GM23248 (cell line): ENCODE measurements around the gene FXYD3. TPM values are rescaled to one million over a fixed set of nuclear protein-coding genes. Genes with fewer than 3 reads are reported as not detected.

Experiments
- DNase-seq: peaks from one replicate; pipeline ENCODE4 v3.0.0-alpha.2; 2015
- H2AFZ ChIP-seq: fragments of 200-600 bp; sonication (generic); 2 replicates; pipeline ENCODE4 v1.6.1; 2016; ENCODE audit warnings: antibody characterized with exemption
- H3F3A ChIP-seq: fragments of 200-600 bp; sonication (generic); 2 replicates; pipeline ENCODE4 v1.6.1; 2016; ENCODE audit warnings: mild to moderate bottlenecking, antibody characterized with exemption, mixed run types; ENCODE audit not compliant: insufficient read depth
- H3K27ac ChIP-seq: fragments of 200-600 bp; sonication (generic); 2 replicates; pipeline ENCODE4 v1.5.1; 2016; ENCODE audit warnings: mild to moderate bottlenecking
- H3K27me3 ChIP-seq: fragments of 200-600 bp; sonication (generic); replicated peaks from 2 replicates; pipeline ENCODE4 v1.6.1; 2016; ENCODE audit warnings: mild to moderate bottlenecking; ENCODE audit not compliant: insufficient read depth
- H3K36me3 ChIP-seq: fragments of 200-600 bp; sonication (generic); 2 replicates; pipeline ENCODE4 v1.6.1; 2016; ENCODE audit warnings: low read depth, mild to moderate bottlenecking
- H3K4me1 ChIP-seq: fragments of 200-600 bp; sonication (generic); 2 replicates; pipeline ENCODE4 v1.6.1; 2016; ENCODE audit warnings: mild to moderate bottlenecking; ENCODE audit not compliant: insufficient read depth
- H3K4me2 ChIP-seq: fragments of 200-600 bp; sonication (generic); one replicate; pipeline ENCODE4 v1.6.1; 2016; ENCODE audit warnings: mild to moderate bottlenecking; ENCODE audit not compliant: unreplicated experiment
- H3K4me3 ChIP-seq: fragments of 200-600 bp; sonication (generic); 2 replicates; pipeline ENCODE4 v1.5.1; 2016; ENCODE audit warnings: mild to moderate bottlenecking
- H3K79me2 ChIP-seq: fragments of 200-600 bp; sonication (generic); 2 replicates; pipeline ENCODE4 v1.6.1; 2016; ENCODE audit warnings: mild to moderate bottlenecking; ENCODE audit not compliant: insufficient read depth
- H3K9ac ChIP-seq: fragments of 200-600 bp; sonication (generic); 2 replicates; pipeline ENCODE4 v1.6.1; 2016; ENCODE audit warnings: mild to moderate bottlenecking
- H3K9me2 ChIP-seq: fragments of 200-600 bp; sonication (generic); 2 replicates; pipeline ENCODE4 v1.6.1; 2016; ENCODE audit warnings: mixed run types, mild to moderate bottlenecking, moderate library complexity; ENCODE audit not compliant: insufficient read depth
- H3K9me3 ChIP-seq: fragments of 200-600 bp; sonication (generic); one replicate; pipeline ENCODE4 v1.6.1; 2017; ENCODE audit warnings: low read depth
- H4K20me1 ChIP-seq: fragments of 200-600 bp; sonication (generic); 2 replicates; pipeline ENCODE4 v1.6.0; 2016; ENCODE audit not compliant: insufficient read depth
- EZH2 ChIP-seq: fragments of 200-600 bp; sonication (generic); IDR thresholded peaks from 2 replicates; pipeline ENCODE4 v1.6.1; 2018; ENCODE audit warnings: antibody characterized with exemption, mild to moderate bottlenecking; ENCODE audit not compliant: insufficient read depth, poor library complexity, severe bottlenecking
- EZH2phosphoT487 ChIP-seq: fragments of 200-600 bp; sonication (generic); IDR thresholded peaks from 2 replicates; pipeline ENCODE4 v1.6.1; 2018; ENCODE audit warnings: antibody characterized with exemption, moderate library complexity, mild to moderate bottlenecking, low read depth; ENCODE audit not compliant: insufficient read depth
- WGBS, 2 experiments: methylation state at CpG; one replicate each; pipeline ENCODE4 v1.1.6; 2015 to 2017; ENCODE audit warnings: low lambda C conversion rate in 2 of 2, low coverage in 1 of 2; ENCODE audit errors: missing lambda C conversion rate in 2 of 2; 5-methylcytosine and 5-hydroxymethylcytosine counted together
- in situ Hi-C: fragments of 300-500 bp; cut with MboI; formaldehyde crosslinking; loops from 2 replicates; pipeline ENCODE4 v1.15.0; 2020
- polyA plus RNA-seq: library from polyadenylated mRNA; unstranded; fragments of >200 nt; fragmentation: Nextera tagmentation; extraction: Ambion mirVana; gene quantifications from 2 replicates; pipeline ENCODE4 v1.2.1, GENCODE V29; 2016
- total RNA-seq: library from RNA; depleted of rRNA; stranded (reverse); fragments of >200 nt; shearing (Covaris generic); gene quantifications from 2 replicates; pipeline ENCODE4 v1.2.3, GENCODE V29; 2014

Gene FXYD3
- total and polyA plus RNA-seq, 2 experiments from 2014 or later = not detected

DNA sequence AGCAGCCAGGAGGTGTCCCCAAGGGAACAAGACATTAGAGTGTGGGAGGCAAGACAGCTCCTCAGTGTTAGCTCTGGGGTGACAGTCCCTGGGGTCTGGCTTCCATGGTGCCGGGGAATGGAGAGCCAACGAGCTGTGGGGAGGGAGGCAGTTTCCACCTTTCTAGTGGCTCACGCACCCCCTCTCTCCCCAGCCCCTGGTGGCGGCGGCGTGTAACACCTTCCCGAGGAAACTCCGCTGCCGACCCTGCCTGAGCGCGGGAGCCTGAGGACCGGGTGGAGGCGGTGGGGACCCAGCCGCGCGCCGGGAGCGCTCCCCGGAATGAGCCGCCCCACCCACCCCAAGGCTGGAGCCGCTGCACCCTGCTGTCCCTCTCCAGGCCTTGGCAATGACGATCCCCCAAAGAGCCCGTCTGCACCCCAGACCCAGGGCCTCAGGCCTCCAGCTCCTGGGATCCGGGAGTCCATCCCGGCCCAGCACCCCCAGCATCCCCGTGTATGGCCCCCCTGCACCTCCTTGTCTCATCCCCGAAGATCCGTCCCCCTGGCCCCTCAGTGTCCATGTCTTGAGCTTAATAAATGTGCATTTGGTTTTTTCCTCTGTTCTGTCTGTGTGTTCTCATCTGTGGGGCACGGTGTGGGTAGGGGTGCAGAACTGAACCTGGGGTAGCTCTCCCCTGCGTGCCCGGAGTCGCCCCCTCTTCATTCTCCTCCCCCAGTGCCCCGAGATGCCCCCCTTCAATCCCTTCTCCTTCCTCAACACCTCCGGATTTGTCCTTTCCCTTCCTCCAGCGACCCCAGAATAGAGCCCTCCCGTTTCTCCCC lies 38.3 kb downstream of the FXYD3 start:
- no peaks in the 10 kb centered on the region for H3K9me3 ChIP-seq
- TF ChIP-seq EZH2 = no peak
- TF ChIP-seq EZH2phosphoT487 = no peak
- H4K20me1 ChIP-seq = 0 out of 2 replicates have a peak, but pooled peaks cover 5% of the 10 kb centered on the region
- WGBS, 2 experiments = 1 to 5% methylated on average over 20 to 25 of the region's 36 CpGs
- peaks cover 7% of the 10 kb centered on the region for H3K4me1 ChIP-seq
- peaks cover 34% of the 10 kb centered on the region for H3K79me2 ChIP-seq
- peak overlapping the region; percentile 93 for H2AFZ ChIP-seq
- peaks cover 17% of the 10 kb centered on the region for H3K36me3 ChIP-seq
- H3F3A ChIP-seq = no peaks in the 10 kb centered on the region
- peak overlapping the region; percentile 100 for H3K9ac ChIP-seq
- DNase-seq = peak; percentile 75
- H3K4me3 ChIP-seq = peak overlapping the region; percentile 100
- peak overlapping the region; percentile 93 for H3K27ac ChIP-seq
- H3K9me2 ChIP-seq = no peaks in the 10 kb centered on the region
- in situ Hi-C loops = no loop called here
- no peaks in the 10 kb centered on the region for H3K27me3 ChIP-seq
- peak overlapping the region; percentile 87 for H3K4me2 ChIP-seq

GRCh38 chr19:35154525-35155406 lies 39.1 kb downstream of the FXYD3 start, which contains the start of gene FXYD5:
Gene FXYD5, plus strand, starts transcription at chr19:35154735. Its CDS starts 816 bp downstream, at chr19:35155551.
- in situ Hi-C loops = no loop called here
- peaks cover 25% of the 10 kb centered on the region for H3K36me3 ChIP-seq
- H3K4me1 ChIP-seq = peaks cover 7% of the 10 kb centered on the region
- TF ChIP-seq EZH2 (no peak), EZH2phosphoT487 (no peak)
- H3K27me3 ChIP-seq = no peaks in the 10 kb centered on the region
- H3K9me3 ChIP-seq = no peaks in the 10 kb centered on the region
- no peaks in the 10 kb centered on the region for H3F3A ChIP-seq
- H3K4me2 ChIP-seq = peak within 1 kb of the TSS; percentile 87
- no peaks in the 10 kb centered on the region for H3K9me2 ChIP-seq
- peak within 1 kb of the TSS; percentile 100 for H3K9ac ChIP-seq
- peak; percentile 96 for DNase-seq
- peak within 1 kb of the TSS; percentile 93 for H3K27ac ChIP-seq
- 1% methylated on average over 24 to 49 of the region's 49 CpGs for WGBS, 2 experiments
- H4K20me1 ChIP-seq = 0 out of 2 replicates have a peak, but pooled peaks cover 5% of the 10 kb centered on the region
- peak within 1 kb of the TSS; percentile 100 for H3K4me3 ChIP-seq
- H2AFZ ChIP-seq = peak within 1 kb of the TSS; percentile 93
- H3K79me2 ChIP-seq = peaks cover 41% of the 10 kb centered on the region

GRCh38 chr19:35155441-35155840 lies 39.8 kb downstream of the FXYD3 start:
- 0 out of 2 replicates have a peak, but pooled peaks cover 5% of the 10 kb centered on the region for H4K20me1 ChIP-seq
- H3K4me1 ChIP-seq = peaks cover 7% of the 10 kb centered on the region
- H3K79me2 ChIP-seq = peaks cover 43% of the 10 kb centered on the region
- peak overlapping the region; percentile 100 for H3K4me3 ChIP-seq
- peaks cover 29% of the 10 kb centered on the region for H3K36me3 ChIP-seq
- no peak for TF ChIP-seq EZH2
- TF ChIP-seq EZH2phosphoT487 = no peak
- H3F3A ChIP-seq = no peaks in the 10 kb centered on the region
- no peaks in the 10 kb centered on the region for H3K9me2 ChIP-seq
- no peaks in the 10 kb centered on the region for H3K9me3 ChIP-seq
- no peaks in the 10 kb centered on the region for H3K27me3 ChIP-seq
- 4 to 7% methylated on average over 13 to 16 of the region's 17 CpGs for WGBS, 2 experiments
- peak overlapping the region; percentile 100 for H3K9ac ChIP-seq
- no peak for DNase-seq
- peak overlapping the region; percentile 93 for H3K27ac ChIP-seq
- peak overlapping the region; percentile 93 for H2AFZ ChIP-seq
- in situ Hi-C loops = no loop called here
- peak overlapping the region; percentile 87 for H3K4me2 ChIP-seq
